ENCODE measurements around the gene SHC2.

DNA sequence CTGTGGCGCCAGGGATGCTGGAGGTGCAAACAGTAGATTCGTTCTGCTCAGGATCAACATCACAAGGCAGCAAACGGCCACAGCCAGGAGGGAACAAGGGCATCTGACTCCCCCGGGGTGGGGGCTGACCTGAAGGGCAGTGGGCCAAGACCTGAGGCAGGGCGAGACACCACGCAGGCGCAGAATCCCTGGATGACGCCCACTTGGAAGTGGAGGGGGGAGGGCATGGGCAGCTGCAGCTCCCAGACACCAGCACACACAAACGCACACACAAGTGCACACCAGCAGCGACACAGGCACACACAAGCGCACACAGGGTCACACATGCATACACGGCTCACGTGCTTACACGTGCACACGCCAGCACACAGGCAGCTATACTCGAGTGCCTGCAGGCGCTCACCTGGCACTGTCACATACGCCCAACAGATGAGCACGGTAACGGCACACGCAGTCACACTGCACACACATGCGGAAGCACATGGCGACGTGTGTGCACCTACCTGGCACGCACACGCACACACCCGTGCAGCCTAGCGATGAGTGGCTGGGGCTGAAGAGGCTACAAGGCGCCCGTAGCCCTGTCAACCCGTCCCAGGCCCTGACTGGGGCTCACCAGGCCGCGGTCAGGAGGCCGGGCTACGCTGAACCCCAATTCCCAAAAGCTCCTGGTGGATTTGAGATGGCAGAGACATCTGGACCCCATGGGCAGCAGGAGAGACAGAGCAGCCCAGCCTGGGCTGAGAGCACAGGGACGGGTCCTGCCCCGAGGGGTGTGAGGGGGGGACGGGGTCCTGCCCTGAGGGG is 57.4 kb downstream of the SHC2 start:
- TF ChIP-seq CTCF (conservative IDR thresholded peaks at IDR 0.05; ENCODE audit: low read depth, low read length) (no peak), EZH2 (IDR thresholded peaks at IDR 0.05; ENCODE audit: low read length, unreplicated experiment) (no peak), EZH2phosphoT487 (IDR thresholded peaks at IDR 0.05; ENCODE audit: borderline replicate concordance, low read length) (no peak)

Measured in PC-3 (cell line).